GM12875 (cell line): ENCODE measurements around the gene HOXB8.

Experiments used
- H3K4me3 ChIP-seq: one replicate; pipeline ENCODE4 v1.5.1; 2011; ENCODE audit warnings: low read depth, low read length, control low read depth
- TF ChIP-seq, protein P1 (sequence below): IDR thresholded peaks from 2 replicates; pipeline ENCODE4 v1.5.1; 2011; ENCODE audit warnings: low read depth, mild to moderate bottlenecking, control low read depth, inconsistent platforms, low read length, moderate library complexity, borderline replicate concordance; ENCODE audit not compliant: insufficient read depth

The HOXB8 gene

DNA sequence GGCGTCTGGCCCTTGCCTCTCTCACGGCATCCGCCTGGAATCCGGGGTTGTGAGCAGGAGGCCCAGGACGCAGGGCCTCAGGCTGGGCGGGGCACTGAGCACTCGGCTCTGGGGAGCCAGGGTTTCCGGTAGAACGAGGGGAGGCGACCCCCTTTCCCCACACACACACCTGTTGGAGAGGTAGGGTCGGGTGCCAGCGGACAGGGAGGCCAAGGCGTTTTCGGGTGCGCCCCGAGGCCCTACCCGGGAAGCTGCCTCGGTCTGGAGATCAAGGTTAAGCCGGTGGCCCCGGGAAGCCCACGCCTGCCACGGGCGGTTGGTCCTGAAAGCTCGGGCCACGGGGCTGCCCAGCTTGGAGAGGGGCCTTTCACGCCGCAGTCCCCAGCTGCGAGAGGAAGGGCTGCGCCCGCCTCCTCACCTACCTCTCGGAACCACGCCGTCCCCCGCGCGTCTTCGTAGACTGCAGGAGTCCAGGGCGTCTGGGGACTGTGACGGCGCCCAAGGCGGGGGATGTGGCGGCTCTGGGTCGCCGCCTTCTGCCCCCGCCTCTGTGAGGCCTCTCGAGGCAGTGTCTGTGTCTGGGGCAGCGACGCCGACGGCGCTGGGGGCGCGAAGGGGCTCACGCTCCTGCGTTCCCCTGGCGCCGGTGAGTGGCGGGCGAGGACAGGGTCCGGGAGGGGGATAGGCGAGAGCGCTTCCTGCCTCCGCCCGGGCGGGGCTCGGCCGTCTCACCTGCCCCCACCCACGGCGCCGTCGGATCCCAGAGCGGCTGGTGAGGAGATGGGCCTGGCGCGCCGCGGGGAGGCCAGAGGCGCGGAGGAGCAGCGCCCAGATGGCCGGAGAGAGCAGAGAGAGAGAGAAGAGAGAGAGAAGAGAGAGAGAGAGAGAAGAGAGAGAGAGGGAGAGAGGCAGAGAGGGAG lies 31.4 kb upstream of the HOXB8 start:
- no peak overlapping the region for H3K4me3 ChIP-seq
- TF ChIP-seq, protein P1, sequence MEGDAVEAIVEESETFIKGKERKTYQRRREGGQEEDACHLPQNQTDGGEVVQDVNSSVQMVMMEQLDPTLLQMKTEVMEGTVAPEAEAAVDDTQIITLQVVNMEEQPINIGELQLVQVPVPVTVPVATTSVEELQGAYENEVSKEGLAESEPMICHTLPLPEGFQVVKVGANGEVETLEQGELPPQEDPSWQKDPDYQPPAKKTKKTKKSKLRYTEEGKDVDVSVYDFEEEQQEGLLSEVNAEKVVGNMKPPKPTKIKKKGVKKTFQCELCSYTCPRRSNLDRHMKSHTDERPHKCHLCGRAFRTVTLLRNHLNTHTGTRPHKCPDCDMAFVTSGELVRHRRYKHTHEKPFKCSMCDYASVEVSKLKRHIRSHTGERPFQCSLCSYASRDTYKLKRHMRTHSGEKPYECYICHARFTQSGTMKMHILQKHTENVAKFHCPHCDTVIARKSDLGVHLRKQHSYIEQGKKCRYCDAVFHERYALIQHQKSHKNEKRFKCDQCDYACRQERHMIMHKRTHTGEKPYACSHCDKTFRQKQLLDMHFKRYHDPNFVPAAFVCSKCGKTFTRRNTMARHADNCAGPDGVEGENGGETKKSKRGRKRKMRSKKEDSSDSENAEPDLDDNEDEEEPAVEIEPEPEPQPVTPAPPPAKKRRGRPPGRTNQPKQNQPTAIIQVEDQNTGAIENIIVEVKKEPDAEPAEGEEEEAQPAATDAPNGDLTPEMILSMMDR: no peak

DNA sequence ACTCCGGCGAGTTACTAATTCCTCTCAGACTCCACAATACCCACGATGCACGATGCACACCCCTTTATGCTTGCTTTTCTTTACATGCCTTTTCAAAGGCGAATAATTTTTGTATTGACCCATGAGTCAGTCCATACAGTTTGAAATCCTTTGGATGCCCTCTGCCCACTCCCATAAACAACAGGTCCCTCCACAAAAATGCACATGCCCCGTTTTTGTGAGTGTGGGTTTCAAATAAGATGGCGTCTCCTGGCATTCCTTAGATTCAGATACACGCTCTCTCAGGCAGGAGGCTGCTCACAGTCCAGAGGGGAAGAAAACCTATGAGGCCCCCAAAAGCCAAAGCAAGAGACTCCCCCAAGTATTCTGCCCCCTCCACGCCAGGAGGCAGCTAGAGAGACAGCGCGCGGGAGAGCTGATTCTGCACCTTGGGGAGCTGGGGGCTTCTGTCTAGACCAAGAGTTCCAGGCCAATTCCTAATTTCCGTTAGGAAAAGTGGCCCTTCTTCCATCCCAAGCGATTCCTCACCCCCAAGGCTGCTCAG lies 30.6 kb upstream of the HOXB8 start:
- TF ChIP-seq, protein P1: no peak
- H3K4me3 ChIP-seq: no peak overlapping the region

DNA sequence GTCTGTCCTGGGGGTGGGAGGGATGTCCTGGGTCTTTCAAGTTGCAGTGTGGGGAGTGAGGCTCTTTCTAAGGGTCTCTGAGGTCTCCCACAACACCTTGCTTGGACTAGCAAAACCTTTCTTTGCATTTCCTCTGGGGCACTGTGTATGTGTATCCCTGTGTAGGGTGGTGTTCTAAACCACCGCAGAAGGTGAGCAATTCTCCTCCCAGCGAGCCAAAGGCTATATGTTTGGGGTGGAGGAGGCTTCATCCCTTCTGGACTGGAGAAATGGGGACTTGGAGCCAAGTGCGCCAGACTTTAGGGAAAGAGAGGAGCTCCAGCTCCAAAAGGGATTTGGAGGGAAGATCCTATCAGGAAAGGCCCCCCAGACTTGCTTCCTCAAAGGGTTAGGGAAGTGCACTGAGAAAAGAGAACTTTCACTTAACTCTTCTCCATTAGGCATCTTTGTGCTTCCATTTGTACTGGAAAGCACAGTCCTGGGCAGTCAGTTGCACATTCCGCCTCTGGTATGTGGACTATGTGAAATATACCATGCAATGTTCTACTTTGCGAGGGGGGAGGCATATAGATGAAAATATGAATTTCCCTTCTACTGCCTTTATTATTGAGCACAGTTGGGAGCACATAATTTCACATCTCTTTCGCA lies 29.9 kb upstream of the HOXB8 start:
- TF ChIP-seq, protein P1: no peak
- H3K4me3 ChIP-seq: no peak overlapping the region

GRCh38 chr17:48644159-48644558 lies 29.1 kb upstream of the HOXB8 start:
- TF ChIP-seq, protein P1: no peak
- no peak overlapping the region for H3K4me3 ChIP-seq

- no peak overlapping the region for H3K4me3 ChIP-seq
Observed at GRCh38 chr17:48643697-48644012, 28.6 kb upstream of the HOXB8 start.

DNA sequence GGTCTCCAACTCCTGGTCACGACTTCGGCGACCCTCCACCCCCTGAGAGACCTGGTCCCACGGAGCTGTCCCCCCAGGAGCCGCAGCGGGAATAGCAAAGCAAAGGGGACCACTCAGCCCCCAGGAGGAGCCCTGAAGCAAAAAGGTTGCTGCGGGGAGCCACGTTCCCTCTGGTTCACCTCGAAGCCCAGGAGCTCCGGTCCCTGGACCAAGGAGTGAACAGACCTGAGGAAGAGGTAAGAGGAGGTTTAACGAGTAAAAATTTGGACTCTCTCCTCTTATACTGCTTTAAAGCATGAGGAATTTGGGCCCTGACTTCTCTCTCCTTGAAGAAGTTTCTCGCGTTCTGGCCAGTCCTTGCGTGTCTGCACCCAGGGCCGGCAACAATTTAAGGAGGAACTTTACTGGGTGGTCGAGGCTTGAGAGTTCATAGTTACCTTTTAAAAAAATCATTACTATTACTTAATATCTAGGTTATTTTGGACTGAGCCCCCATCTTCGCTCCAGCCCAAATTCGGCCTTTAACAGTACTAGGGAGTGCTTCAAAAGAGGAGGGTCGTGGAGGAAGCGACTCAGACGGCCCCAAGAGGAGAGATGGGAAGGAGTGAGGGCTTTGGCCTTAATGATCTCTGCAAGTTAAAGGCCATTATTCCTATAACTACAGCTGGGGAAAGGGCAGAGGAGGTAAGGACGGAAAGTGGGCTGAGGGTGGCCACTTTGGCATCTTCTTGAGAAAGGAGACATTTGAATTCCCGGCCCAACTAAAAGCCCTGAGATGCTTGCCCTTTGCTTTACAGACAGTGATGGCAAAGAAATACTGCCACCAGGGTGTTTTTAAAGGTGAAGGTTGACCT lies 28.0 kb upstream of the HOXB8 start:
- H3K4me3 ChIP-seq: no peak overlapping the region
- TF ChIP-seq, protein P1: no peak

More at GRCh38 chr17:48643697-48644012, 28.6 kb upstream of the HOXB8 start:
- TF ChIP-seq, protein P1: no peak
